Measurements from ENCODE around the gene ATXN2.
"Not testable (repeated sequence)": the region's sequence is repeated elsewhere in the genome, so short reads cannot be mapped to it uniquely, and the experiment has no call there.

ATXN2 gene

GRCh38 chr12:111494676-111495075 lies 104.4 kb downstream of the ATXN2 start:
- DNase-seq = no peak

DNA sequence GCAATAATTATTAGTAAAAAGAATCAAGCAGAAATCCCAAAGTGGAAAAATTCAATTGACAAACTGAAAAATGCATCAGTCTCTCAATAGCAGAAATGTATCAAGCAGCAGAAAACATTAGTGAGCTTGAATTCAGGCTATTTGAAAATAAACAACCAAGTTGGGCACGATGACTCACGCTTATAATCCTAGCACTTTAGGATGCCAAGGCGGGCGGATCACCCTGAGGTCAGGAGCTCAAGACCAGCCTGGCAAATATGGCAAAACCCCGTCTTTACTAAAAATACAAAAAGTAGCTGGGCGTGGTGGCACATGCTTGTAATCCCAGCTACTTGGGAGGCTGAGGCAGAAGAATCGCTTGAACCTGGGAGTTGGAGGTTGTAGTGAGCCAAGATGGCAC lies 106.1 kb downstream of the ATXN2 start:
- not testable (repeated sequence) for DNase-seq

DNA sequence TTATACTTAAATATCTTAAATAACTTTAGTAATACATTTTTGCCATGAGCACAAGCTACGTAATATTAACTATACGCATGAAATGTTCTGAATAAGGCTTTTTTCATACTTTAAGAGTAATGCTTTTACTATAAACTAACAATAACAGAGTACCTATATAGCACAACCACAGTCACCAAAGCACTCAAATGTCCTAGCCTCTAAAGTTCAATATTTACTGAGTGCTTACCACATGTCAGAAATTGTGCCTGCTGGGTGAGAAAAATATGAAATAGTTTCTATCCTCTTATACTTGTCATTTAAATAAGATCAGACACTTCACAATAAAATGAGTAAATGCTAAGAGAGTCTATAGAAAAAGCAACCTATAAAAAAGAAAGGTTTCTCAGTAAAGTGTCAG lies 110.3 kb downstream of the ATXN2 start:
- no peak for DNase-seq

DNA sequence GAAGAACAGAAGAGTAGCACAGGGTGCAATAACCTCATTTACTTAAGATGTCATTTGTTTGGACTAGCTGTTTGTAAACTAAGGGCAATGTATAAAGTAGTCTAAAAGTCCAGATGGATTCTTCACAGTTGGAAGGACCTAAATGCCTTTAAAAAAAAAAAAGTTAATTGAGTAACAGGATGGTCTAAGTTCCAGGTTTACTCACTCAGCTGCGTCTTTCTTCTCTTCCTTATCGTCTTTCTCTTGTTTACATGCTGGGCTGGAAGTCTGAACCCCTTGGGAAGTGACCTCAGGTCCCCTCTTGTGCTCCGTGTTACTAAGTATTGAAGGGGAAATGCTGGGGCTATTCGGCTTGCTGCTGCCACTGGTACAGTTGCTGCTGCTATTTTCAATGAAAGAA lies 110.8 kb downstream of the ATXN2 start:
- DNase-seq = no peak

- peak; percentile 15 for DNase-seq
These were observed 116.7 kb downstream of the ATXN2 start for GRCh38 chr12:111482462-111482861.

DNA sequence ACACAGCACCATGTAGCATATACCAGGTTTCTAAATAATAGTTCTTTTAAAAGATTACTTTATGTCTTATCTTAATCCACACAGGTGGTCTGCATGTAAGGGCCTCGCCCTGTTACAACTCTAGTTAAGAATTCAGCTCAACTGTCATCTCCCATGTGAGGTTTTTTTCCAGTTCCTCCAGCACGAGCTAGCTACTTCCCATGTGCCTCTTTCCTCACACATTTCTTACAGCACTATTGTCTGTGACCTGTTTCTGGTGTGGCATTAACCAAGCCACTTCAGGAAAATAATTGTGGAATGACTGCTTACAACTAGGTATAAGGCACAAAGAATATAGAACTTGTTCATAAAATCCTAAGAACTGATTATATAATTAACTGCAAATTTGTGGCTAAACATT lies 127.9 kb downstream of the ATXN2 start:
- DNase-seq = no peak

DNA sequence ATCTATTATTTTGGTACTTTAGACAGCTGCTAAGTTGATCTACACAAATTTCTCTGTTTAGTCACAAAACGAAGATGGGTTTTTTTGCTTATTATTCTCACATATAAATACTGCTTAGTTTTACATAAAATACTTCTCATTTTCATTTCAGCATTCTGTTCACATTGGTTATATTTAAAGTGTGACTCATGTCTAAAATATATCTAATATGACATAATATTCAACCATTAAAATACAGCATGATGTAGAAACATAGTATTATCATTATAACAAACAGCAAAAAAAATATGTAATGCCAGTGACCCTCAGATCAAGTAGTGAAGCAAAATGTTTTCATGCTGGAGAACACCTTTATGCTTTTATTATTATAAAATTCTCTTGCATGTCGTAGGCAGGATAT lies 129.7 kb downstream of the ATXN2 start:
- no peak for DNase-seq

DNA sequence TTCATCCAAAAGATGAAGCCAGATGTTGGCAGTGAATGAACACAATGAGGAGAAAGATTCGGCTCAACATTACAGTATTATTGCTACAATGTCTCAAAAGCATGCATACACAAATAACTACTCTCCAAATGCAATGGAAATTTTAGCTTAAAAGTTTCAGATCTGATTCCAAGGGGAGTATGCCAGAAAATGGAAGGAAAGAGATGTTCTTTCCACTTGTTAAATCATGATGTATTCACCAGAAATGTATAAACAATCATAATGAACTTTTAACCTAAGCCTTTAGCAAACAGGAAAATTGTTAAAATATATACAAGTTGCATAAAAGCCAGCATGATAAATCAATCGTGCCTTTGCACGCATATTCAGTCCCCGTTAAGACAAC lies 131.3 kb downstream of the ATXN2 start:
- no peak for DNase-seq

- no peak for DNase-seq
These were observed 131.8 kb downstream of the ATXN2 start for GRCh38 chr12:111467092-111467856.

DNA sequence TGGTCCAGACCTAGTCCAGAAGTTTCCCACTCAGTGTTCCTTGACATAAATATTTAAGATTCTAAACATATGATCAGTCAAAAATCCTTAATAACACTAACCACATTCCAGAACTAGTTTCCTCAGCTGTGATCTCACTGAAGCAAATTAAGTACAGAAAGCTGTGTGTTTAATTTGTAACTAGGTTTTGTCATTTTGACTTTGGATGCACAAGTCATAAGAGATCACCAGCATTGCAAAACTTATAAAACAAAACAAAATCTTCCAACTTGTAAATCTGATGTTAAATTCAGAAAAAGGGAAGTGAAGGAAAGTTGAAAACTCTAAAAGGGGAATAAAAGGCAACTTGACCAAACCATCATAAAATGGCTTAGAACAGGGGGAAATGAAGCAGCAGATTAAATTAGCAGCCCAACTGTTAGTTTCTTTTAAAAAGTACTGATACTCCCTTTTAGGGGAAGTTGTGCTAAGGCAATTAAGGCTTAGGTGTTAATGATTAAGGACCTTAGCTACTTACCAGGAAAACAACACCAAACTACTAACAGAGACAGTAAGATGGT lies 136.8 kb downstream of the ATXN2 start:
- no peak for DNase-seq

DNA sequence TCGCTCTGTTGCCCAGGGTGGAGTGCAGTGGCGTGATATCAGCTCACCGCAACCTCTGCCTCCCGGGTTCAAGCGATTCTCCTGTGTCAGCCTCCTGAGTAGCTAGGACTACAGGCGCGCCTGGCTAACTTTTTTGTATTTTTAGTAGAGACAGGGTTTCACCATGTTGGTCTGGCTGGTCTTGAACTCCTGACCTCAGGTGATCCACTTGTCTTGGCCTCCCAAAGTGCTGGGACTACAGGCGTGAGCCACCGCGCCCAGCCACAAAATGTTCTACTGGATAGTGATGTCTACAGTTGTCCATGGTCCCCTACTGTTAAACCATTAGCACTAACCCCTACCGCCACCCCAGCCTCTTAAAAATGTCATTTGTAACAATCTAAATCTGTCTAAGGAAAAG lies 139.0 kb downstream of the ATXN2 start:
- DNase-seq = not testable (repeated sequence)

DNA sequence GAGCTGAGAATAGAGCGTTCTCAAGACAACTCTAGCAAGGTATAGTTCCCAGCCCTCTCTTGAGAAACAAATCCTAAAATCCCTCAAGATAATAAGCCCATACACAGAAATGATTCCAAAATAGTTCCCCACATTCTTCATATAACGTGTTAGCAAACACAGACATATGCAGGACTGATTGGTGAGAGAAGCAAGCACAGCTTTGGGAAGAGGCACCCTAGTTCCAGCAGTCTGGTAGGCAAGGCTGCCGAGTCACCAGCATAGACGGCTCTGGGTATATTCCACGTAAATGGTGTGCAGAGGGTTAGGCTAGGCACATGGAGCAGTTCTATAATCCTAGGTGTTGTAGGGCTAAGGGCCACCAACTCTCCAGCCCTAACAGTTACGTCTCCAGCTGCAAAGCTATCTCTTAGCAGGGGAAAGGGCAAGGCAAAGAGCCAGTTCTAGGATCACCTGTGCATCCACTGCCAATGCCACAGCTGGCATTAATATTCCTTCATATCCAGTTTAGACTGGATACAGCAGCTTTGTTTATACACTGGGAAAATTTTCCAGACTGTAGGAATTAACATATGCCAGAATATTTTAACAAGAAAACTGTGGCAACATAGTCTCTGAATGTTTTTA lies 140.5 kb downstream of the ATXN2 start:
- no peak for DNase-seq

DNA sequence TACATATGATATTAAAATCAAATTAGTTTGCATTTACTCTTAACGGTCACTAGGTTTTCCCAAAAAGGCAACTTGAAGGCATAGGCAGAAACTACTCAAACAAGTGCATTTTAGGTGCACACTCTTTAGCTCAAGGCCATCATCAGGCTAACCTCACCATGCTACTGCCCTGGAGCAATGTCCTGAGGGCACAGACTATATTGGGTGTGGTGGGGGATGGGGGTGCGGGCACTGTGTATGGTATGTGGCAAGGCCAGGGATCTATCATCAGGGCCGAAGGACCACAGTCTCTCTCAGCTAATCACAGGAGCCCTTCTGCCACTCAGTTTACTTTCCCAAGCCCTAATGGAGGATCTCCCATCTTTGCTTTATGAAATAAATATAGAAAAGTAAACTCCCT lies 141.5 kb downstream of the ATXN2 start:
- DNase-seq = no peak

DNA sequence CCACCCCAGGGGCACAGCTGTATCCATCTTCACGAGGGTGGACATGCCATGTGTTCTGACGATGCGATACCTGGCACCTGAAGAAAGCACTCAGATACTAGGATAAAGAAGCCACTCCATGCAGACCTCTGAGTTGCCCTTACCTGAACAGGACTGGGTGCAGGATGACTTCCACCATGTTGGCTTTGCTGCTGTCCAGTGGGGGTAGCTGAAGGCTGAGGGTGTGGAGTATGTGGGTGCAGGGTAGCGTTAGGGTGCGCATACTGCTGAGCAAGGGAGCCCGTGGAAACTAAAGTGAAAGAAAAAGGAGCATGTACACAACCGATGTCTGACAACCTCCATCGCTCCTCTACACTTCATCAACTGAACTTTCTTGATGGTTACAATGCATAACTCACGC lies 142.0 kb downstream of the ATXN2 start:
- no peak for DNase-seq

DNA sequence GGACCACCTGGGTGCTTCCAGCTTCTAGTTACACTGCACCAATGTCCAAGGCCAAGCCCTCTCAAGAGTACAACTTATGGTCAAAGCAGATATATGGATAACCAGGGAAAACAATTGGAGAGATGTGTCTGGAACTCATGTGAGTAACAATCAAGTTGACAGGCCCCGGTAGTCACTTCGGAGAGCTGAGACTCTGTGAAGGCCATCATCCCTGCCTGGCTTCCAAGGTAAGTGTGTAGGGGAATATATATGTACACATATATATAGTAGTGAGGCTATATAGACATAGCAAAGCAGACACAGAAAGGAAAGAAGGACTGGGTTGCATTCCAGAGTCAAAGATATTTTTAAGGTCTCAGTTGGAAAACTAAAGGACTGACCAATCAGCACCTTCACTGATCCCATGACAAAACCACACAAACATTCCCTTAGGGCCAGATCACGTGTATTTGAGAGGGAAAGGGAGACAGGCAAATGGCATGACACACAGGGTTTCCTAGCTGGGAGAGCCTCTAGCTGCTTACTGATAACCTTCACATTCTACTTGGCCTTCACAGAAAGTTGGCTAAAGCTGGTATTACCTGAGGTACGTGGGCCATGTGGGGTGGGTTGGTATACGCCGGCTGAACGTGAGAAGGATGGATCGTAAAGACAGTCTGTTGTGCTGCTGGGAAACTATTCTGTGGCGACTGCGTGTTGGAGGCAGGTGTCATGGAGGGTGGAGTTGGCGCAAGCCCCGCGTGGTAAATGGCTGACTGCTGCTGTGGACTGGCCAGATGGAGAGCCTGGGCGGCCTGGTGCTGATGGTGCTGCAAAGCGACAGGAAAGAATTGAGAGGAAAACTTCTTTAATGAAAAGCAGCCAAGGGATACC lies 143.4 kb downstream of the ATXN2 start:
- no peak for DNase-seq

DNA sequence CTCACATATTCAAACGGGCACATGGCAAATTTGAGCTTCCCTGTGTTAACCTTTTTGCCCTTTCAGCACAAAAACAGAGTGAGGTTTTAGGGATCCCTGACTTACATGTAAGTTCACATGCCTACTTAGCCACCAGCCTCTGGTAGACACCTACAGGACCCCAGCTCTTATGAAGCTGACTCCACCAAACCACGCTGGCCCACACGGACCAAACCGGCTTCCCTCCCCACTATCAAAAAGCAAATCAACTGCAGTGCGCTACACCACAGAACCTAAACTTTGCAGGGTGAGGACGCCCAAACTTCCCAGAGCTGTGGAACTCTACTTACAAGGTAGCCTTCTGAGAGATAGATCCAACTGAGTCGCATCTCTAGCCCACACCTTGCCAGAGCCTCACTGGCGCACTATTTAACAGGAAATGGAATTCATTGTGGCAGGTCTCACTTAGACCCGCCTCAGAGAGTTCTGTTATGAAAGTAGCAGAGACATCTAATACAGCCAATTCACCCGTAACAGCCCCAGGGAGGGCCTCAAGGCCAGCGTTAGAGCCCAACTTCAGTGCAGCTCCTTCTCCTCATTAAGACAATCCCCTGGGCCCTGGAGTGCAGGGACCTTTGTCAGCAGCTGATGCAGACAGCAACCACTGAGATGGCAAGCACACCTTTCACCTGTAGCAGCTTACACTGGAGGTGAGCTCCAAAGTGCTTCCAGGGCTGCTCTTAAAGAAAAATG lies 144.2 kb downstream of the ATXN2 start:
- DNase-seq = no peak

DNA sequence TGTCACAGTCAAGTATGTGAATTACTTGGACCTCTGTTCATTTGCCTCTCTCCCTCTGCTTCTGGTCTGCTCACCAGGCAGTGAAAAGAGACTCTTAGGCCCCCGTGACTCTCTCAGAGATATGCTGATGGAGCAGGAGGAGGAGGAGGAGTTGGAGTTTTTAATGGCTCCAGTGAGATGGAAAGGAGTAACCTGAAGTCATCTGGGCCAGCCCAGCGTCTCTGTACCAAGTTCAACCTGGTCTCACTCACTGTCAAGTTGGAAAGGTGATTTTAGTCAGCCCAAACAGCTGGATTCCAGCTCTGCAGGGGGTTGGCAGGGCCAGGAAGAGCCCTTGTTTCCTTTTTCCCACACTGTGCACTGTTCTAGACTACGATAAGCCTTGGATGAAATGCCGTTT lies 144.8 kb downstream of the ATXN2 start:
- no peak for DNase-seq

DNA sequence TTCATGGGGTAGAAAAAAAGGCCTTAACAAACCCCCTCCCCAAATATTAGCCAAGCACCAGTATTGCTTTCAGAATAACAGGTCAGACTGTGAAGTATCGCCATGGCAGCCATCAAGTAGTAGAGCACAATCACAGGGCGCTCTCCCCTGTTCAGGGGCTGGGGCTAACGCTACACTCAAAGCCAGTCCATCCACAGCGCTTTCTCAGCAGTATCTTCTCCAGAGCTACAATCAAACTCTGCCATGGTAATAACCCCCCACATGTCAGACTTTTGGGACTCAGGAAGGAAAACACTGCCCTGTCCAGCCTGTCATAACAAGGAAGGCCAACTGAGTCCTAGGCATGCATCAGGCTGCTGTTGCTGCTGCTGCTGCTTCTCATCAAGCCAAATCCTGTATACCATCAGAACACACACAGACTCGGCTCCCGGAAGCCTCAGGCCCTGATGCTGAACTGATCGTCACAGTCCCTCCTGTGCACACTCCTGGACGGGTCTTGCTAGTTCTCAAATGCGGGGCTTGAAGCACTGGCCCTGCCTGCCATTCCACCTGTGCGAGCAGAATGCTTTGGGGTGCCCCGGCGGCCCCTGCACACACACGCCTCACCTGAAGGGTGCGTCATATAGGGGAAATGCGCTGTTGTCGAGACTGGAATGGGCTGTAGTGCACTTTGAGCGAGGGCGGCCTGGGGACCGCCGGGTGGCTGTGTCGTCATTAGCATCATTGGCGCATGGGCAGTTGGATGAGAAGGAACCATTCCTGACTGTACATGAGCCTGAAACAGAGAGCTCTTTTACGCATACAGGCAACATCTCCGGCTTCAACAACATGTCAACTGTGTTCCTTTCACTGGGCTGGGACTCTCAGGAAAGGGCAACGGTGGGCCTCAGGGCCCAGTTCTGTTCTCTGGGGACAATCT lies 145.8 kb downstream of the ATXN2 start:
- DNase-seq = no peak

DNA sequence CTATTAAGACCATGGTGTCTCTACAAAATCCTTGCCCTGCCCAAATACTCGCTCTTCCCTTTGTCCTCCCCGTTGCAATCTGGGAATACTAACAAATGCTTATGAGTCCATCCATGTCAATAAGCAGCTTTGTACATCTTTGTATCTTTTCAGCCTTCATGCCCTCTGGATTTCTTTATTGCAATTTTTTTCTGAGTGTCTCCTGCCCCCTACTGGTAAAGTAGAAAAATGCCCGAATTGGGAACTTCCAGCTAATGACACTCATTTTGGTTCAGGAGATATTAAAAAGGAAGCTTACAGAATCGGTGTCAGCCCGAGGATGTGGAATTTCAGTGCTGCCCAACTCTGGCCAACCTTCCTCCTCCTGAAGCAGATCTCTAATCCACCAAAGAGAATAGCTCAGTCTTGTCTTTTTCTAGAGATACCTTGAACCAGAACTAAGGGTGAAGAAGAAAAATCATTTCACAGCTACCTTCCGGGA lies 147.4 kb downstream of the ATXN2 start:
- DNase-seq = peak; percentile 80

GRCh38 chr12:111451232-111451631 lies 147.9 kb downstream of the ATXN2 start:
- DNase-seq = no peak

GRCh38 chr12:111450676-111451075 lies 148.4 kb downstream of the ATXN2 start:
- DNase-seq = no peak

Data from CD4-positive, alpha-beta T cell treated with Interleukin-12 subunit alpha and Interleukin-12 subunit beta, for 1 hour (primary cell).